Thyroid gland (tissue), 4 donors: Measurements from ENCODE around the gene ECSIT.

Experiments used
- CTCF ChIP-seq, 6 experiments: fragments of 200-600 bp in 3 of 6; fragments of 450-650 bp in 3 of 6; sonication (generic) in 3 of 6; IDR thresholded peaks; one replicate each; pipeline ENCODE4 v1.5.1; 2016 to 2019; ENCODE audit warnings: antibody characterized with exemption in 6 of 6, mild to moderate bottlenecking in 2 of 6, inconsistent platforms in 1 of 6, moderate library complexity in 1 of 6
- POLR2A ChIP-seq, 2 donors: fragments of 450-650 bp; IDR thresholded peaks; one replicate each; pipeline ENCODE4 v1.6.1; 2017; ENCODE audit warnings: antibody characterized with exemption in 2 of 2, mild to moderate bottlenecking in 2 of 2, moderate library complexity in 1 of 2

DNA sequence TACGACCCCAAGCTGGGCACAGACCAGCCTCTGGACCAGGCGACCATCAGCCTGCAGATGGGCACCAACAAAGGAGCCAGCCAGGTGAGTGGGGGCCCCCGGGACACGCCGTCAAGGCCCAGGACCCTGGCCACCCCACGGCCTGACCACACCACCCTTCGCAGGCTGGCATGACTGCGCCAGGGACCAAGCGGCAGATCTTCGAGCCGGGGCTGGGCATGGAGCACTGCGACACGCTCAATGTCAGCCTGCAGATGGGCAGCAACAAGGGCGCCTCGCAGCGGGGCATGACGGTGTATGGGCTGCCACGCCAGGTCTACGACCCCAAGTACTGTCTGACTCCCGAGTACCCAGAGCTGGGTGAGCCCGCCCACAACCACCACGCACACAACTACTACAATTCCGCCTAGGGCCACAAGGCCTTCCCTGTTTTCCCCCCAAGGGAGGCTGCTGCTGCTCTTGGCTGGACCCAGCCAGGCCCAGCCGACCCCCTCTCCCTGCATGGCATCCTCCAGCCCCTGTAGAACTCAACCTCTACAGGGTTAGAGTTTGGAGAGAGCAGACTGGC, 20.5 kb upstream of the ECSIT start:
- TF ChIP-seq CTCF (IDR thresholded peaks at IDR 0.05) (no peak), POLR2A (IDR thresholded peaks at IDR 0.05) (no peak)
